Thyroid gland (tissue), 4 donors: ENCODE measurements around the gene ACVR2A. TPM values are rescaled to one million over a fixed set of nuclear protein-coding genes. Genes with fewer than 3 reads are reported as not detected.

ENCODE experiments used
- DNase-seq, 2 donors: peaks; one replicate each; pipeline ENCODE4 v3.0.0-alpha.2; 2019
- H3K27ac ChIP-seq, 3 donors: fragments of 200-600 bp; sonication (generic); 1 replicate in 2 of 3; 2 replicates in 1 of 3; pipeline ENCODE4 v1.5.1; 2016 to 2019; ENCODE audit warnings: mild to moderate bottlenecking in 1 of 3, moderate library complexity in 1 of 3
- H3K27me3 ChIP-seq: fragments of 200-600 bp; sonication (generic); one replicate; pipeline ENCODE4 v1.5.1; 2019
- H3K36me3 ChIP-seq, 2 donors: fragments of 200-600 bp; sonication (generic); one replicate each; pipeline ENCODE4 v1.5.1; 2016 to 2019
- H3K4me1 ChIP-seq, 2 donors: fragments of 200-600 bp; sonication (generic); one replicate each; pipeline ENCODE4 v1.5.1; 2017 to 2019
- H3K4me3 ChIP-seq, 3 donors: fragments of 200-600 bp; sonication (generic); replicated peaks in 1 of 3; 1 replicate in 2 of 3; 2 replicates in 1 of 3; pipeline ENCODE4 v1.5.1; 2016; ENCODE audit warnings: mild to moderate bottlenecking in 1 of 3
- H3K9me3 ChIP-seq: fragments of 200-600 bp; sonication (generic); one replicate; pipeline ENCODE4 v1.5.1; 2017
- CTCF ChIP-seq, 6 experiments: fragments of 200-600 bp in 3 of 6; fragments of 450-650 bp in 3 of 6; sonication (generic) in 3 of 6; IDR thresholded peaks; one replicate each; pipeline ENCODE4 v1.5.1; 2016 to 2019; ENCODE audit warnings: antibody characterized with exemption in 6 of 6, mild to moderate bottlenecking in 2 of 6, inconsistent platforms in 1 of 6, moderate library complexity in 1 of 6
- POLR2A ChIP-seq, 2 donors: fragments of 450-650 bp; IDR thresholded peaks; one replicate each; pipeline ENCODE4 v1.6.1; 2017; ENCODE audit warnings: antibody characterized with exemption in 2 of 2, mild to moderate bottlenecking in 2 of 2, moderate library complexity in 1 of 2
- WGBS, 2 donors: methylation state at CpG; one replicate each; pipeline ENCODE4 v1.1.5; 2017; 5-methylcytosine and 5-hydroxymethylcytosine counted together
- intact Hi-C: fragments of 100-400 bp; cut with DNase I; formaldehyde crosslinking; loops from one replicate; pipeline ENCODE4 v1.15.1; 2023
- total RNA-seq, 4 donors: library from RNA; depleted of rRNA; stranded (reverse); fragments of >200 nt; gene quantifications; one replicate each; pipeline ENCODE4 v1.2.3, GENCODE V29; 2016

The ACVR2A gene
- 10 to 100 TPM; 18.4 to 34.9 (median 24.8) TPM for total RNA-seq

- H3K27me3 ChIP-seq: no peaks in the 10 kb centered on the region
- TF ChIP-seq POLR2A (IDR thresholded peaks at IDR 0.05) (no peak), CTCF (IDR thresholded peaks at IDR 0.05) (no peak)
- intact Hi-C loops: no loop called here
- WGBS, 2 donors: 0% methylated on average over 38 to 49 of the region's 51 CpGs
- H3K9me3 ChIP-seq: no peaks in the 10 kb centered on the region
- H3K36me3 ChIP-seq: no peaks in the 10 kb centered on the region
- H3K4me1 ChIP-seq: peaks cover 16 to 25% of the 10 kb centered on the region in 2 donors
- peak within 1 kb of the TSS; percentile 48 to 64 (median 60) for H3K4me3 ChIP-seq
- DNase-seq: peak; percentile 42 to 48
- peak within 1 kb of the TSS; percentile 73 to 96 (median 95) for H3K27ac ChIP-seq
Measured at GRCh38 chr2:147844697-147845410, at the start of gene ACVR2A. Gene ACVR2A, plus strand, starts transcription at chr2:147845029. Its CDS starts 124 bp downstream, at chr2:147845153.

- 93 to 97% methylated on average over 2 of the region's 2 CpGs for whole genome bisulfite sequencing, 2 donors
- no peak overlapping the region for H3K27ac ChIP-seq
- no peak overlapping the region for H3K4me3 ChIP-seq
- no peaks in the 10 kb centered on the region for H3K9me3 ChIP-seq
- no peak for DNase-seq
- no peaks in the 10 kb centered on the region for H3K36me3 ChIP-seq
- intact Hi-C loops: no loop called here
- no peaks in the 10 kb centered on the region for H3K27me3 ChIP-seq
- no peak for TF ChIP-seq POLR2A (IDR thresholded peaks at IDR 0.05)
- TF ChIP-seq CTCF (IDR thresholded peaks at IDR 0.05): no peak
- no peaks in the 10 kb centered on the region for H3K4me1 ChIP-seq
Measured at GRCh38 chr2:147800316-147800715, 44.5 kb upstream of the ACVR2A start.

- TF ChIP-seq POLR2A (IDR thresholded peaks at IDR 0.05): no peak
- TF ChIP-seq CTCF (IDR thresholded peaks at IDR 0.05): no peak
- H3K4me1 ChIP-seq: no peaks in the 10 kb centered on the region
- H3K4me3 ChIP-seq: no peak overlapping the region
- intact Hi-C loops: no loop called here
- no peaks in the 10 kb centered on the region for H3K36me3 ChIP-seq
- no peaks in the 10 kb centered on the region for H3K9me3 ChIP-seq
- DNase-seq: no peak
- H3K27ac ChIP-seq: no peak overlapping the region
- WGBS, 2 donors: 38 to 50% methylated on average over 1 of the region's 1 CpG
- H3K27me3 ChIP-seq: no peaks in the 10 kb centered on the region
Measured at GRCh38 chr2:147806846-147807245, 38.0 kb upstream of the ACVR2A start.

- Histone ChIP-seq H3K27me3 (no peaks in the 10 kb centered on the region), H3K36me3 (no peaks in the 10 kb centered on the region), H3K9me3 (no peaks in the 10 kb centered on the region), H3K4me1 (no peaks in the 10 kb centered on the region), H3K4me3 (no peak overlapping the region), H3K27ac (no peak overlapping the region)
- intact Hi-C loops: no loop called here
- 84 to 90% methylated on average over 4 of the region's 4 CpGs for WGBS, 2 donors
- no peak for DNase-seq
- TF ChIP-seq POLR2A (IDR thresholded peaks at IDR 0.05): no peak
- TF ChIP-seq CTCF (IDR thresholded peaks at IDR 0.05): no peak
Measured at GRCh38 chr2:147808520-147808919, 36.3 kb upstream of the ACVR2A start.

GRCh38 chr2:147810883-147811765 is 33.7 kb upstream of the ACVR2A start:
- no peaks in the 10 kb centered on the region for H3K27me3 ChIP-seq
- no peak for DNase-seq
- no peaks in the 10 kb centered on the region for H3K36me3 ChIP-seq
- no peak for TF ChIP-seq CTCF (IDR thresholded peaks at IDR 0.05)
- TF ChIP-seq POLR2A (IDR thresholded peaks at IDR 0.05): no peak
- H3K4me3 ChIP-seq: no peak overlapping the region
- no peak overlapping the region for H3K27ac ChIP-seq
- intact Hi-C loops: no loop called here
- no peaks in the 10 kb centered on the region for H3K9me3 ChIP-seq
- no peaks in the 10 kb centered on the region for H3K4me1 ChIP-seq
